GM21825 (cell line): ENCODE measurements around the gene HYPK.
A peak's percentile ranks its signal among the peaks of the same experiment; 100 is the strongest.
"Not testable (repeated sequence)": the region's sequence is repeated elsewhere in the genome, so short reads cannot be mapped to it uniquely, and the experiment has no call there.

Source experiments
- ATAC-seq: cut with Tn5 transposase; IDR thresholded peaks from one replicate; pipeline ENCODE4 v1.9.1; 2021; ENCODE audit warnings: mild to moderate bottlenecking, moderate library complexity; ENCODE audit not compliant: unreplicated experiment

HYPK gene

DNA sequence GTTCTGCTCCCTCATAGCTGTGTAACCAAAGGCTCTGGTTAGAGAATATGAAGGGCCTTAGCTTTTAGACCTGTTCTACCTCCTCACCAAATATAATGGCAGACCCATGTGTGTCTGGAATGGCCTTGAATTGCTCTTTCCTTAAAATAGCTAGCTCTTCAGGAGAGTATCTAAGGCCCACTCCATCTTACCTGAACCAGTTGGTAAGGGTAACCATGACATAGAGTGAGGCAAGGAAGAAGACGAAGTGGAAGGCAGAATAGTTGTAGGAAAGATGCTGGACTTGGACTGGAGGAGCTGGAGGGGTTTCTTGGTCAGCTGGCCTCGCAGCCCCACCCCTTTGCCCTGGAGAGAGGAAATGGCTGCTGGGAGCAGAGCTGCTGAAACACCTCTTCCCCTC, 5.2 kb upstream of the HYPK start:
- ATAC-seq: no peak

DNA sequence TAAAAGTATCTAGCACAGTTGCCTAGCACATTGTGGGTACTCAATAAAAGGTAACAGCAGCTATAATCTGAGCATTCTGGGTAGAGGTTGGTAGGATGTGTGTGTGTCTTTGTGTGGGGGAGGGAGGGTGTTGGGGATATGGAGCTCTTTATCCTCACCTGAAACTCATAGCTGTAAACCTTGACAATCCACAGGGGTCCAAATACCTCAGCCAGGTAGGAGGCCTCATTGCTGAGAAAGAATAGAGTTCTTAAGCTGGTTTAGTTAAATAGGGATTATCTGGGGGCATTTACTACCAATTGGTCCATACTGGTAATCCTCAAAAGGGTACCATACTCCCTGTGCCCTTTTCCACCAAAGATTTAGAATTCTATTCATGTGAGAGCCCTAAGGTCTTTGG, 4.4 kb upstream of the HYPK start:
- ATAC-seq: no peak

GRCh38 chr15:43796566-43796965, 3.8 kb upstream of the HYPK start:
- no peak for ATAC-seq

DNA sequence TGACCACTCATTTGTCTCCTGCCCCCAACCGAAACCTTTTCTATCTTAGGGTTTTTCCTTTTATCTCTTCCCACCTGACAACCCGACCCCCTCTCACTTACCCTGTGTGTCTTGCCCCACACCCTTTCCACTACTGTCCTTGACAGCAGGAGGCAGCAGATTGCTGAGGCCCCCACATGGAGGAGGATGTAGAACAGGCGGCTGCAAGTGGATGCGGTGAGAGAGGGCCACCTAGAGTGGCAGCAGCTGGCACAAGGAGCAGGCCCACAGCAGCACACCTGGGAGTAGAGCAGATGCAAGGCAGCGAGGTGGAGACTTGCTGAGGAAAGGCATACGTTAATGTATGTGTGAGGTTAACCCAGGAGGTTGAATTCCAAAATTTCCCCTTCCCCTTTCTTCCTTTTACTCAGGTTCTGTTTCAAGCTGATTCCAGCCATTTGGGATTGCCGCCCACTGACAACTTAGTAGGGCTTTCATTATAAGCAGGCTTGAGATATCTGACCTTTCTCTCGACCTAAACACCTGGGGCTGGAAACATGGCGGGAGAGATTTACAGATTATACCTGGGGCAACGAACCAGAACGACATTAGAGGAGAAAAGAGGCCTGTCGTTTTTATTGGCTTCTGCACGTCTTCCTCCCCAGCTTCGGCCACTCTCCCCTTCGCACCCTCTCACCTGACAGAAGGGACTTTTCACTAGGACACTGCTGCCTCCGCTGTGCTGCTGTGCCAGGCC, 1.0 kb upstream of the HYPK start:
- no peak for ATAC-seq

DNA sequence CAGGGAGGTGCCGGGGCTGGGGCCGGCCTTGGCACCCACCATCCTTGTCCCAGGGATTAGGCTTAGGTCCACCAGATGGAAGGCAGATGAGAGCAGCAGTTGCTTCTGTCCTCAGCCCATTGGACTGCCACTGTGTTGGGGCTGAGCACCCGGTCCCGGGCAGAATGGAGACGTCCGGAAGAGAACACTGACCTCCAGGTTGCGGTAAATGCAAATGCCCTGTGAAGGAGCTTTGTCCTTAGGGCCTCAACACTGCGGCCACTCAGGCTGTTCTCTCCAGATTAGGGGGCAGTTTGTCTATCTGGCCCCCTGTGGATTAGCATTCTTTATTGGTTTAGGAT, 484 bp upstream of the HYPK start, which contains the start of gene SERINC4:
Gene SERINC4, minus strand, starts transcription at position 276 of the 341 bp plus-strand sequence. Its CDS starts 234 bp downstream, at position 42.
- ATAC-seq: no peak

DNA sequence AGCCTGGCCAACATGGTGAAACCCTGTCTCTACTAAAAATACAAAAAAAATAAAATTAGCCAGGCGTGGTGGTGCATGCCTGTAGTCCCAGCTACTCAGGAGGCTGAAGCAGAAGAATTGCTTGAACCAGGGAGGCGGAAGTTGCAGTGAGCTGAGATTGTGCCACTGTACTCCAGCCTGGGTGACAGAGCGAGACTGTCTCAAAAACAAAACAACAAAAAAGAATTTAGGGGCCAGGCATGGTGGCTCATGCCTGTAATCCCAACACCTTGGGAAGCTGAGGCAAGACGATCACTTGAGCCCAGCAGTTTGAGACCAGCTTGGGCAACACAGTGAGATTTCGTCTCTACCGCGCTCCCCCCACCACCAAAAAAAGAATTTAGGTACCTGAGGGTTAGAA, 2.3 kb downstream of the HYPK start:
- not testable (repeated sequence) for ATAC-seq

GRCh38 chr15:43808435-43808950, 8.1 kb downstream of the HYPK start:
- ATAC-seq: no peak

DNA sequence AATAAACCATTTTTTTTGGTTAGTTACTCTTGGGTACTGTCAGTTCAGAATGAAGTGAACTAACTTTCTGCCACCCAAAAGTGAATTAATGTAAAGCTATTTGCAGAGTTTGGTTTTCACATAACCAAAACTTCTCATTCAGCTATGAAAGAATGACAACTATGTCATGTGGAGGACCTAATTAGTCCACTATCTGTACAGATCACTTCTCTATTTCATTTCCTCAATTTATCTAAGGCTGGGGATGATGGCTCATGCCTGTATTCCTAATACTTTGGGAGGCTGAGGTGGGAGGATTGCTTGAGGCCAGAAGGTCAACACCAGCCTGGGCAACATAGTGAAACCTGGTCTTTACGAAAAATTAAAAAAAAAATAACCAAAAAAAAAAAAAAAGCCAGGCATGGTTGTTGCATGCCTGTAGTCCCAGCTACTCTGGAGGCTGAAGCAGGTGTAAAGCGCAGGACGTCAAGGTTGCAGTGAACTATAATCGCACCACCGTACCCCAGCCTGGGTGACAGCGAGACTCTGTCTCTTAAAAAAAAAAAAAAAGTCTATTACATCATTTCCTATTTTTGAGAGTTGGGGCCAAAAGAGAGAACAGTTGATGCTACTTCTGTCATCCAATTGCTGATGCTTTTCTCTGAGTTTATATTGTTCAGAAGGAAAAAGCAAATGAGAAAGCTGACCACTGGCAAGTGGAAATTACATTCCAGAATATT, 8.7 kb downstream of the HYPK start:
- ATAC-seq: peak; percentile 53

DNA sequence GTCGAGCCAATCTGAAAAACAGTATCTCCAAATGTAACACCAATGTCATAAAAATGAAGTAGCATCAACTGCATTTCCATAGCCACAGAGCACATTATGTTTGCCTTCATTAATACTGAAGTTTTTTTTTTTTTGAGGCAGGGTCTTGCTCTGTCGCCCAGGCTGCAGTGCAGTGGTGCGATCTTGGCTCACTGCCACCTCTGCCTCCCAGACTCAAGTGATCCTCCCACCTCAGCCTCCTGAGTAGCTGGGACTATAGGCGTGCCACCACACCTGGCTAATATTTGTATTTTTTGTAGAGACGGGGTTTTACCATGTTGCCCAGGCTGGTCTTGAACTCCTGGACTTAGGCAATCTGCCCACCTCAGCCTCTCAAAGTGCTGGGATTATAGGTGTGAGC, 14.7 kb downstream of the HYPK start:
- not testable (repeated sequence) for ATAC-seq

DNA sequence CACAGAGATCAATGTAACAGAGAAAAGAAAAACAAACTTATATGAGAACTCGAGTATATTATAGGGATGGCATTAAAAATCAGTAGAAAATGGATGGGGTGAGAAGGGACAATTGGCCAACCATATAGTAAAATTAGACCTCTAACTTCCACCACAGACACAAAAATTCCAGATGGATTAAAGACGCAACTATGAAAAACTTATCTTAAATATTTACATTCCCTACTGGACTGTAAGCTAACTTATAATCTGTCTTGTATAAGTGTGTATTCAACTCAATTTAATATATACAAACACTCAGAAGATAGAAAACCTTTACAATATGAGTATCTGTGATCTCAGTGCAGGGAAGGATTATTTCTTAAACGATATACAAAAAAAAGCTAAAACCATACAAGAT, 21.1 kb downstream of the HYPK start:
- ATAC-seq: no peak

GRCh38 chr15:43824302-43825246, 24.2 kb downstream of the HYPK start, which contains the start of gene MFAP1:
TSS of gene MFAP1 (minus strand) at chr15:43824690. CDS start at chr15:43824569, 121 bp downstream.
- peak; percentile 62 for ATAC-seq

- ATAC-seq: not testable (repeated sequence)
These were observed 24.9 kb downstream of the HYPK start for GRCh38 chr15:43825305-43825704.

- no peak for ATAC-seq
These were observed 25.7 kb downstream of the HYPK start for GRCh38 chr15:43826029-43826507.

DNA sequence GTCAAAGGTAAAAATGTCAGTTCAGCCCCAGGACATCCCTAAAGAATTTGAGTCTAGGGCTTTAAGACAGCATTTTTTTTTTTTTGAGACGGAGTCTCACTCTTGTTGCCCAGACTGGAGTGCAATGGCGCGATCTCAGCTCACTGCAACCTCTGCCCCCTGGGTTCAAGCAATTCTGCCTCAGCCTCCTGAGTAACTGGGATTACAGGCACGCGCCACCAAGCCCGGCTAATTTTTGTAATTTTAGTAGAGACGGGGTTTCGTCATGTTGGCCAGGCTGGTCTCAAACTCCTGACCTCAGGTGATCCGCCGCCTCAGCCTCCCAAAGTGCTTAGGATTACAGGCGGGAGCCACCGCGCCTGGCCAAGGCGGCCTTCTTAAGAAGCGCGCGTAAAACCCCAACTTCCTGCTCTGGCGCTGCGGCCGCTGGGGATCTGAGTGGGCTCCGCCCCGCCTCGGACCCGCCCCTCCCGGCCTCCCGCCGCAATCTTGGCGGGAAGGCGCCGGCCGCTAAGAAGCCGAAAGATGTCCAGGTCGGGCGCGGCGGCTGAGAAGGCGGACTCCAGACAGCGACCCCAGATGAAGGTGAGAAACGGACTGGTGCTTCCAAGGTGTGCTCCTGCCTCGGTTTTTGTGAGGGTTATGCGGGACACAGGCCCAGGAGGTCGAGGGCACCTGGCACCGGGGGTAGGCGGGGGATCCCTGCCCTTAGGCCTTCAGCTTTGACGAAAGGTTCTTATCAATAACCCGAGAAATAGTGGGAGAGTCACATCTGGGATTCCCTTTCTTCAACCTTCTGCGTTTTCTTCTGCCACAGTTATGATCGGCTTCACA, 26.3 kb downstream of the HYPK start, which contains the start of gene WDR76:
Gene WDR76, plus strand, starts transcription at position 495 of the 834 bp plus-strand sequence. Its CDS starts 31 bp downstream, at position 526.
- peak; percentile 55 for ATAC-seq

DNA sequence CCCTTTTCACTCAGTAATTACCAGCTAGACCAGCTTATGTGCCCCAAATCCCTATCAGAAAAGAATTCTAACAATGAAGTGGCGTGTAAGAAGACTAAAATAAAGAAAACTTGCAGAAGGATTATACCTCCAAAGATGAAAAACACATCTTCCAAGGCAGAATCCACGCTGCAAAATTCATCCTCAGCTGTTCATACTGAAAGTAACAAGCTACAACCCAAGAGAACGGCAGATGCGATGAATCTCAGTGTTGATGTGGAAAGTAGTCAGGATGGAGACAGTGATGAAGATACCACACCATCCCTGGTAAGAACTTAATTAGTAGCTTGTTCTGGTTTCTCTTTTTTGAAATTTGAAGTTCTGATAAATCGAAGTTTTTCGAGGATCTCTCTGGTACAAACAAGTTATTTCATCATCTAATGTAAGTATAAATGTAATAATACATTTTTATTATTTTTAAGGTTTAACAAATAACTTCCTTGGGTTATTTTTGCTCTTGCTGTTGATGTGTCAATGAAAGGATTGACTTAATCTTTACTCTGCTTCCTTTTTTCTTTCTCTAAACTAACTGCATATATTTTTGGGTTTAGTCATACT, 27.8 kb downstream of the HYPK start:
- no peak for ATAC-seq

GRCh38 chr15:43829951-43830540, 29.6 kb downstream of the HYPK start:
- not testable (repeated sequence) for ATAC-seq

GRCh38 chr15:43830691-43831275, 30.4 kb downstream of the HYPK start:
- ATAC-seq: not testable (repeated sequence)

- ATAC-seq: not testable (repeated sequence)
These were observed 31.2 kb downstream of the HYPK start for GRCh38 chr15:43831519-43832052.
